Heart left ventricle (tissue), 16 donors: ENCODE measurements around the gene LRRC42. TPM values are rescaled to one million over a fixed set of nuclear protein-coding genes. Genes with fewer than 3 reads are reported as not detected.

Experiments used
- ATAC-seq, 4 donors: fragments of 200-7000 bp; cut with Tn5 transposase; one replicate each; pipeline ENCODE4 v1.9.1; 2020 to 2022; ENCODE audit warnings: moderate library complexity in 4 of 4, mild to moderate bottlenecking in 3 of 4, moderate number of reproducible peaks in 1 of 4
- DNase-seq, 5 donors: peaks; one replicate each; pipeline ENCODE4 v3.0.0-alpha.2; 2020
- H3K27ac ChIP-seq, 12 donors: fragments of 200-600 bp; sonication (generic) in 4 of 12; one replicate each; pipeline versions ENCODE4 v1.5.0 to v1.8.0; 2016 to 2022; ENCODE audit warnings: mild to moderate bottlenecking in 2 of 12
- H3K27me3 ChIP-seq, 9 donors: fragments of 200-600 bp; sonication (generic) in 2 of 9; one replicate each; pipeline versions ENCODE4 v1.5.1 to v1.8.0; 2016 to 2022; ENCODE audit warnings: mild to moderate bottlenecking in 3 of 9
- H3K36me3 ChIP-seq, 9 donors: fragments of 200-600 bp; sonication (generic) in 2 of 9; one replicate each; pipeline versions ENCODE4 v1.5.0 to v1.8.0; 2018 to 2022; ENCODE audit warnings: mild to moderate bottlenecking in 2 of 9
- H3K4me1 ChIP-seq, 12 donors: fragments of 200-600 bp; sonication (generic) in 4 of 12; one replicate each; pipeline versions ENCODE4 v1.5.0 to v1.8.0; 2016 to 2022; ENCODE audit warnings: mild to moderate bottlenecking in 3 of 12
- H3K4me3 ChIP-seq, 12 donors: fragments of 200-600 bp; sonication (generic) in 4 of 12; one replicate each; pipeline versions ENCODE4 v1.5.0 to v1.8.0; 2017 to 2022; ENCODE audit warnings: mild to moderate bottlenecking in 9 of 12, moderate library complexity in 4 of 12
- H3K9me3 ChIP-seq, 12 donors: fragments of 200-600 bp; sonication (generic) in 4 of 12; one replicate each; pipeline versions ENCODE4 v1.5.0 to v1.8.0; 2016 to 2022; ENCODE audit warnings: mild to moderate bottlenecking in 1 of 12
- POLR2A ChIP-seq, 2 donors: fragments of 450-650 bp; IDR thresholded peaks; one replicate each; pipeline ENCODE4 v1.6.1; 2017; ENCODE audit warnings: antibody characterized with exemption in 2 of 2, mild to moderate bottlenecking in 2 of 2, moderate library complexity in 2 of 2
- WGBS, 4 donors: extraction: QIAGEN DNeasy Blood & Tissue Kit in 2 of 4; methylation state at CpG; one replicate each; pipeline versions ENCODE4 v1.1.5 to v1.1.7; 2013 to 2018; 5-methylcytosine and 5-hydroxymethylcytosine counted together
- intact Hi-C, 10 donors: fragments of 100-400 bp; cut with DNase I; formaldehyde crosslinking; loops; one replicate each; pipeline versions ENCODE4 v1.11.1 to v1.14.2; 2022
- polyA plus RNA-seq, 2 donors: library from polyadenylated mRNA; stranded (reverse); fragments of 200-250 nt; gene quantifications; one replicate each; pipeline ENCODE4 v1.2.3, GENCODE V29; 2013
- total RNA-seq, 9 donors: library from RNA; depleted of rRNA in 2 of 9; stranded (reverse); fragments of >200 nt in 2 of 9; fragmentation: NEBNext Ultra II Directional in 3 of 9; extraction: Animal tissue kit (Norgen Biotek cat#: 25700) in 3 of 9; gene quantifications; one replicate each; pipeline versions ENCODE4 v1.1.0 to v1.2.4, GENCODE V29; 2016 to 2023
- TF ChIP-seq, protein P1 (sequence below), 12 donors: fragments of 200-600 bp; sonication (generic) in 4 of 12; IDR thresholded peaks; one replicate each; pipeline versions ENCODE4 v1.5.0 to v1.8.0; 2018 to 2022; ENCODE audit warnings: antibody characterized with exemption in 12 of 12, mild to moderate bottlenecking in 5 of 12
- donor health status: ischemic (EF 13 %, LVEDD 7.1; RV severe dilation, severe dysfunction).
- donor health status: healthy with polysubstance abuse.
- donor health status: DM: no; HTN: yes; CAD: no.
- donor health status: DM: no; HTN: no; CAD: no.
- donor health status: ischemic (EF 25% LVEDD 6.9; RV normal size, moderate dysfunction).
- donor health status: ischemic (EF 25% LVEDD 5.7; RV mildly dilated, moderate dysfunction).
- donor health status: healthy.
- donor health status: DM: yes; HTN: yes; CAD: no.
- donor health status: ischemic (EF 35%, LVEDD 5.7; RV mildly dilated, moderate dysfunction).
- donor health status: nonischemic (EF 11% LVEDD 7.7; RV severe dilation, severe dysfunction).
- donor health status: DM: yes; HTN: yes; CAD: no.
- donor health status: PGD.
- donor health status: ischemic (EF 29% LVEDD 5.4; RV normal size, mild dysfunction).
- donor health status: nonischemic (EF 23%, LVEDD 6.1; RV moderate dilation, normal function).

The LRRC42 gene
- total and polyA plus RNA-seq, 11 donors, result 3.7 to 18.5 (median 14.3) TPM

DNA sequence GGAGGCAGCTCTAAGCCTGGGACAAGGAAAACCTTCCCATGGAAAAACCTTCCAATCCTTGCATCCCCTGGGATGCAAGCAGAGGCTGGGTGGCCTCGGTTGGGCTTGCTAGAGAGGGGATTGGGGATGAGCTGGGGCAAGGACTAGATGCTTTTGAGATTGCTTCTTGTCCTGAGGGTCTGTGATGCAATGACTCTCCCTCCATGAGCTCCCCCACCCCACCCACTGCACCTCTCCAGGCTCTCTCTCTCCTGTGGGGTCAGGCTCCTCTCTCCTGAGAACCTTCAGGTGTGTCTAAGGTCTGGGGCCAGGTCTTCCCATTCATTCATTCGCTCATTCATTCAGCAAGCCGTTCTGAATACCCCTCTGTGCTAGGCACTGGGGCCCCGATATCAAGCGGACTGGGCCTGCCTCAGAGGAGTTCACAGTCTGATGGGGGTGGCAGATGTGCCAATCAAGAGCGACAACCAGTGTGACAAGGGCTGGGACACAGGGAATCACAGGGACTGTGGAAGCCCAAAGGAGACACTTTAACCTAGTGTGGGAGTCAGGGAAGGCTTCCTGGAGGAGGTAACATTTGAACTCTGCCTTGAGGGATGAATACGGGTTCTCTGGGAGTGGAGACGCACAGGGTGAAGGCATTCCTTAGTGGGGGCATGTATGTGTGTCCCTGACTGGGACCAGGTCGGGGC lies 65.3 kb downstream of the LRRC42 start:
- Histone ChIP-seq H3K4me3 (no peak overlapping the region), H3K27me3 (peaks cover 0 to 31% (median 0%) of the 10 kb centered on the region in 9 donors), H3K27ac (no peak overlapping the region), H3K4me1 (no peaks in the 10 kb centered on the region), H3K36me3 (no peaks in the 10 kb centered on the region), H3K9me3 (no peaks in the 10 kb centered on the region)
- TF ChIP-seq POLR2A (IDR thresholded peaks at IDR 0.05), result no peak
- TF ChIP-seq, protein P1, sequence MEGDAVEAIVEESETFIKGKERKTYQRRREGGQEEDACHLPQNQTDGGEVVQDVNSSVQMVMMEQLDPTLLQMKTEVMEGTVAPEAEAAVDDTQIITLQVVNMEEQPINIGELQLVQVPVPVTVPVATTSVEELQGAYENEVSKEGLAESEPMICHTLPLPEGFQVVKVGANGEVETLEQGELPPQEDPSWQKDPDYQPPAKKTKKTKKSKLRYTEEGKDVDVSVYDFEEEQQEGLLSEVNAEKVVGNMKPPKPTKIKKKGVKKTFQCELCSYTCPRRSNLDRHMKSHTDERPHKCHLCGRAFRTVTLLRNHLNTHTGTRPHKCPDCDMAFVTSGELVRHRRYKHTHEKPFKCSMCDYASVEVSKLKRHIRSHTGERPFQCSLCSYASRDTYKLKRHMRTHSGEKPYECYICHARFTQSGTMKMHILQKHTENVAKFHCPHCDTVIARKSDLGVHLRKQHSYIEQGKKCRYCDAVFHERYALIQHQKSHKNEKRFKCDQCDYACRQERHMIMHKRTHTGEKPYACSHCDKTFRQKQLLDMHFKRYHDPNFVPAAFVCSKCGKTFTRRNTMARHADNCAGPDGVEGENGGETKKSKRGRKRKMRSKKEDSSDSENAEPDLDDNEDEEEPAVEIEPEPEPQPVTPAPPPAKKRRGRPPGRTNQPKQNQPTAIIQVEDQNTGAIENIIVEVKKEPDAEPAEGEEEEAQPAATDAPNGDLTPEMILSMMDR (IDR thresholded peaks at IDR 0.05), result no peak
- intact Hi-C loops, result no loop called here
- DNase-seq (no peak), ATAC-seq (no peak)
- 76 to 82% (median 78%) methylated on average over 9 of the region's 9 CpGs for WGBS, 4 donors

DNA sequence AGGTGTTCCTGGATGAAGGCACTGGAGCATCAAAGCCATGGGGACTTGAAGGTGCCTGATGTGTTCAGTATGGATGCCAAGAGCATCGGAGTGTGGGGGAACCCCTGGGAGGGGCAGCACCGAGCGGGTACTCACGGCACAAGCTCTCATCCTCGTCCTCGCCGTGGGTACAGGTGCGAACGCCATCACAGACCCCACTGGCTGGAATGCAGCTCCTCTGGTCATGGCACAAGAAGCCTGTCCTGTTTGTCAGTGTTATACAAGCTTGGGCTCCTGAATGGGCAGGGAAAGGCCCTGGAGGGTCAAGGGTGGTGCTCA lies 65.8 kb downstream of the LRRC42 start:
- H3K4me1 ChIP-seq, result no peaks in the 10 kb centered on the region
- peaks cover 0 to 31% (median 0%) of the 10 kb centered on the region in 9 donors for H3K27me3 ChIP-seq
- H3K27ac ChIP-seq, result no peak overlapping the region
- no peaks in the 10 kb centered on the region for H3K36me3 ChIP-seq
- no peak for ATAC-seq
- H3K9me3 ChIP-seq, result no peaks in the 10 kb centered on the region
- 83 to 92% (median 85%) methylated on average over 9 of the region's 9 CpGs for WGBS, 4 donors
- intact Hi-C loops, result no loop called here
- no peak overlapping the region for H3K4me3 ChIP-seq
- DNase-seq, result no peak
- TF ChIP-seq POLR2A (IDR thresholded peaks at IDR 0.05), result no peak
- TF ChIP-seq, protein P1 (IDR thresholded peaks at IDR 0.05), result no peak

DNA sequence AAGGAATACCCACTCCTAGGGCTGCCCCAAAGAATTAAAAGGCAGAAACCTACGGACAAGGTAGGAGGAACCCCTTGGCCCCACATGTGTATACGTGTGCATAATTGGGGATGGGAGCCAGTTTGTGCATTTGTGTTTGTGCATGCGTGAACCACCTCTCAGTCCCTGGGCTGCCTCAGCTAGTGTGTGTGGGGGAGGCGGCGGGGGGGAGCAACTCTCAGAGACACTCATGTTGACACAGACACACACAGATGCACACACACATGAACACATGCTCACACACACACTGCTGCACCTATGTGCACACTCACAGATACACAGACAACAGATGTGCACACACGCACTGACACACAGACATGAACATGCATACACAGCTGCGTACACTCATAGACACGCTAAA lies 66.7 kb downstream of the LRRC42 start:
- TF ChIP-seq POLR2A (IDR thresholded peaks at IDR 0.05), result no peak
- TF ChIP-seq, protein P1 (IDR thresholded peaks at IDR 0.05), result no peak

DNA sequence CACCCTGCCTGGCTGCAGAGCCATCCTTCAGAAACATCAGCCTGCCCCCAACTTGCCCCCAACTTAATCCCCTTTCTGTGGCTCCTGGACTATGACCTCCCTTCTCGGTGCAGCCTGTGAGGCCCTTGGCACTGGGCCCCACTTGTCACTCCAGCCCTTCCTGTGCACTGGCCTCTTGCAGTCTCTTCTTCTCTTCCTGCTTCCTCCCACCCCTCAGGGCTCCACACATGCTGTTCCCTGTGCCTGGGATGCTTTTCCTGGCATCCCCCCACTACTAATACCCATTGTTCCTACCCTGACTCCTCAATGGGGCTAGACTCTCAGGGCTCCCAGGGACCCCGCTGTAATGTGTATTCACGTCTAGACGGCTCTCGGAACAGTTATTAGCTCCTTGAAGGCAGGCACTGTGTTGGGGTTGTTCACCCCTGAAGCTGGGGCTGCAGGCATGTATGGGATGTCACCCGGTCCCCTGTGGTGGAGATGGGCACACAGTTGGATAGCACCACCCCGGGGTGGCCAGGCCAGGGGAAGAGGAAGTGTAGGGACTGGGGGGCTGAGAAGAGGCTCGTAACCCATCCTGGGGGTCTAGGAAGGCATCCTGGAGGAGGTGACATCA lies 67.4 kb downstream of the LRRC42 start:
- Histone ChIP-seq H3K36me3 (no peaks in the 10 kb centered on the region), H3K4me1 (no peaks in the 10 kb centered on the region), H3K4me3 (no peak overlapping the region), H3K9me3 (no peaks in the 10 kb centered on the region), H3K27ac (no peak overlapping the region), H3K27me3 (peaks cover 0 to 31% (median 0%) of the 10 kb centered on the region in 9 donors)
- DNase-seq, result no peak
- TF ChIP-seq, protein P1 (IDR thresholded peaks at IDR 0.05), result no peak
- TF ChIP-seq POLR2A (IDR thresholded peaks at IDR 0.05), result no peak
- 78 to 82% (median 80%) methylated on average over 8 of the region's 8 CpGs for WGBS, 4 donors
- ATAC-seq, result no peak
- intact Hi-C loops, result no loop called here

More for the DNA sequence above, 66.7 kb downstream of the LRRC42 start:
- Histone ChIP-seq H3K36me3 (no peaks in the 10 kb centered on the region), H3K9me3 (no peaks in the 10 kb centered on the region), H3K27me3 (peaks cover 0 to 31% (median 0%) of the 10 kb centered on the region in 9 donors), H3K4me1 (no peaks in the 10 kb centered on the region), H3K4me3 (no peak overlapping the region), H3K27ac (no peak overlapping the region)
- 73 to 85% (median 84%) methylated on average over 5 to 8 of the region's 8 CpGs for WGBS, 4 donors
- intact Hi-C loops, result no loop called here
- DNase-seq (no peak), ATAC-seq (no peak)
